PFSK-1 (cell line): Measurements from ENCODE around the gene MAT2A.

Source experiments
- FOXP2 ChIP-seq: optimal IDR thresholded peaks from 2 replicates; pipeline ENCODE3; 2011; ENCODE audit warnings: borderline replicate concordance, control low read depth, inconsistent platforms; ENCODE audit not compliant: insufficient read depth; ENCODE audit errors: extremely low read length, extremely low read depth
- POLR2AphosphoS5 ChIP-seq: IDR thresholded peaks from 2 replicates; pipeline ENCODE4 v1.6.1; 2012; ENCODE audit warnings: low read depth, mild to moderate bottlenecking, control low read depth, low read length, moderate library complexity
- REST ChIP-seq, 2 experiments: IDR thresholded peaks; 2 replicates each; pipeline versions ENCODE4 v1.6.1 to v1.8.0; 2011 to 2012; ENCODE audit warnings: low read depth in 2 of 2, low read length in 2 of 2, control low read depth in 1 of 2, inconsistent platforms in 1 of 2, mild to moderate bottlenecking in 1 of 2, moderate library complexity in 1 of 2; ENCODE audit not compliant: insufficient read depth in 1 of 2
- SIN3A ChIP-seq: IDR thresholded peaks from 2 replicates; pipeline ENCODE4 v1.6.1; 2012; ENCODE audit warnings: mild to moderate bottlenecking, low read length, moderate library complexity, borderline replicate concordance; ENCODE audit not compliant: insufficient read depth
- TAF1 ChIP-seq: IDR thresholded peaks from 2 replicates; pipeline ENCODE4 v1.6.1; 2012; ENCODE audit warnings: low read length, control low read depth, borderline replicate concordance; ENCODE audit not compliant: insufficient read depth

- TF ChIP-seq REST (IDR thresholded peaks at IDR 0.05; ENCODE audit: insufficient read depth in 1 of 2, low read depth in 2 of 2, low read length in 2 of 2) (peak; percentile 82 to 94), POLR2AphosphoS5 (no peak), SIN3A (no peak), TAF1 (peak; percentile 48; the same call in 1 of the 2 replicates), FOXP2 (no peak)
Observed at GRCh38 chr2:85524336-85524908, 14.5 kb upstream of the MAT2A start.
